HG03095 (cell line): ENCODE results near the gene PUS1.
"Not testable (repeated sequence)": the region's sequence is repeated elsewhere in the genome, so short reads cannot be mapped to it uniquely, and the experiment has no call there.

Experiments
- ATAC-seq: cut with Tn5 transposase; IDR thresholded peaks from one replicate; pipeline ENCODE4 v1.9.1; 2021; ENCODE audit warnings: moderate library complexity; ENCODE audit not compliant: unreplicated experiment

The PUS1 gene

DNA sequence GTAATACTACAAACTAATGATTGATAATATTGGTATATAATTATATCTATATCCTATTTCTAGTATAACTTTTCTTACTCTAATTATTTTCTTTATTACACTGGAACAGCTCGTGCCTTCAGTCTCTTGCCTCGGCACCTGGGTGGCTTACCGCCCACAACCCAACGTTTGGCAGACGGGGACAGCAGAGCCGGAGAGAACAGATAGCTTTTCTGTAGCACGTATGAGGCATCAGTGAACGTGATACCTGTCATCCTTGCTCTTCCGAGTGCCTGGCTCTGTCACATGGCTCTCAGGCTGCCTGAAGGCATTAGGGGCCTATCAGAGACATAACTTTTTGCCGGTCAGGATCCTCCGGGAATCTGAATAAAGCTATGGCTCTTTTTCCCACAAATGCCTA lies 5.5 kb downstream of the PUS1 start:
- no peak for ATAC-seq

DNA sequence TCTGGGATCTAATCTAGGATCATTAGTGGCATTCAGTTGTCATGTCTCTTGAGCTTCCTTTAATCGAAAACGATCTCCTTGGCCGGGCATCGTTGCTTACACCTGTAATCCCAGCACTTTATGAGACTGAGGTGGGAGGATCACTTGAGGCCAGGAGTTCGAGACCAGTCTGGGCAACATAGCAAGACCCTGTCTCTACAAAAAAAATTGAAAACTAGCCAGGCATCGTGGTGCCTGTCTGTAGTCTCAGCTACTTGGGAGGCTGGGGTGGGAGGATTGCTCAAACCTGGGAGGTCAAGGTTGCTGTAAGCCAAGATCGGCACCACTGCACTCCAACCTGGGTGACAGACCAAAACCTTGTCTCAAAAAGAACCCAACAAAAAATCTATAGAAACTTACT lies 9.0 kb downstream of the PUS1 start:
- no peak for ATAC-seq

DNA sequence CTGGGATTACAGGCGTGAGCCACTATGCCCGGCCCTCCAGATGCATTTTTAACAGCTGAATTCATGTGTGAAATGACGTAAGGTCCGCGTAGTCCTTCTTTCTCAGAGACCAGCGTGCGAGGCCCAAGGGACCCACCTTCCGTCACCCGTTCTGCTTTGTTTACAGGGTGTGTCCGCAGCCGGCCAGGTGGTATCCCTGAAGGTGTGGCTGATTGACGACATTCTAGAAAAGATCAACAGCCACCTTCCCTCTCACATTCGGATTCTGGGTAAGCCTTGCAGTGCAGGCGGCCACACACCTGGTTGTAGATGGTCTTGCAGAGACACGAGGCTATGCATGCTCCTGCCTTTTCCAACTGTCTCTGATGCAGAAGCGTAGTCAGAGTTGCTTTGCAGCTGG lies 9.9 kb downstream of the PUS1 start:
- ATAC-seq: no peak

DNA sequence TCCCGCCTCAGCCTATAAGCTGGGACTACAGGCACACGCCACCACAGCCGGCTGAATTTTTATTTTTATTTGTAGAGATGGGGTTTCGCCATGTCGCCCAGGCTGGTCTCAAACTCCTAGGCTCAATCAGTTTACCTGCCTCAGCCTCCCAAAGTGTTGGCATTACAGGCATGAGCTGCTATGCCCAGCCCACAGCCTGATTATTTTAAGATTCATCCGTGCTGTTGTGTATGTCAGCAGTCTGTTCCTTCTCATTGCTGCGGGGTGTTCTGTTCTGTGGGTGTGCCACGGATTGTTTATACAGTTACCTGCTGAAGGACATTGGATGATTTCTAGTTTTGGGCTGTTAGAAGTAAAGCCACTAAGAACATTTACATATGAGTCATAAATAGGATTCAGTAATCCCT lies 11.1 kb downstream of the PUS1 start:
- no peak for ATAC-seq

DNA sequence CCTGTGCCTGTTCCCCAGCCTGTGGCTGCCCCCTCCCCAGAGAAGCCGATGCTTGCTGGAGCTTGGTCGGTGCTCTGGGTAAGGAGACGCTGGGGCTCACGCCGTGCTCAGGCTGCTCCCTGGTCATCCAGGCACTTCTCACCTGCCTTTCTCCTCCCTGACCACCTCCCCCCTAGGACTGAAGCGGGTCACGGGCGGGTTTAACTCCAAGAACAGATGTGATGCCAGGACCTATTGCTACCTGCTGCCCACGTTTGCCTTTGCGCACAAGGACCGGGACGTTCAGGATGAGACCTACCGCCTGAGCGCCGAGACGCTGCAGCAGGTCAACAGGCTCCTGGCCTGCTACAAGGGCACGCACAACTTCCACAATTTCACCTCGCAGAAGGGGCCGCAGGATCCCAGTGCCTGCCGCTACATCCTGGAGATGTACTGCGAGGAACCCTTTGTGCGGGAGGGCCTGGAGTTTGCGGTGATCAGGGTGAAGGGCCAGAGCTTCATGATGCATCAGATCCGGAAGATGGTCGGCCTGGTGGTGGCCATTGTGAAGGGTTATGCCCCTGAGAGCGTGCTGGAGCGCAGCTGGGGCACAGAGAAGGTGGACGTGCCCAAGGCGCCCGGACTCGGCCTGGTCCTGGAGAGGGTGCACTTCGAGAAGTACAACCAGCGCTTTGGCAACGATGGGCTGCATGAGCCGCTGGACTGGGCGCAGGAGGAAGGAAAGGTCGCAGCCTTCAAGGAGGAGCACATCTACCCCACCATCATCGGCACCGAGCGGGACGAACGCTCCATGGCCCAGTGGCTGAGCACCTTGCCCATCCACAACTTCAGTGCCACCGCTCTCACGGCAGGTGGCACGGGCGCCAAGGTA lies 12.3 kb downstream of the PUS1 start:
- ATAC-seq: no peak

DNA sequence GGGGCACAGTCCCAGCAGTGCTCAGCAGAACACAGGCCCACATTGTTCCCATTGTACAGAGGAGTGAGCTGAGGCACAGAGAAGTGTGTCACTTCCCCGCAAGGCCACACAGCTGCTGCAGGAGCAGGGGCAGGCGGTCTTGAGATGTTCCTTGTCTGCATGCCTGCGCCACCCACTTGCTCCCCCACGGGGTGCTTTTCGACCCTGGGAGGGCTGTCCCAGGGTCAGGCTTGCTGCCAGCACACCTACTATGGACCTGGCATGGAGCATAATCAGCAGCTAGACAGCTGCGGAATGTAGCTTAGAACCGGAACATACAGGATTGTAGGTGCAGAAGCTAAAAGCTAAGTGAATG lies 12.9 kb downstream of the PUS1 start:
- no peak for ATAC-seq

DNA sequence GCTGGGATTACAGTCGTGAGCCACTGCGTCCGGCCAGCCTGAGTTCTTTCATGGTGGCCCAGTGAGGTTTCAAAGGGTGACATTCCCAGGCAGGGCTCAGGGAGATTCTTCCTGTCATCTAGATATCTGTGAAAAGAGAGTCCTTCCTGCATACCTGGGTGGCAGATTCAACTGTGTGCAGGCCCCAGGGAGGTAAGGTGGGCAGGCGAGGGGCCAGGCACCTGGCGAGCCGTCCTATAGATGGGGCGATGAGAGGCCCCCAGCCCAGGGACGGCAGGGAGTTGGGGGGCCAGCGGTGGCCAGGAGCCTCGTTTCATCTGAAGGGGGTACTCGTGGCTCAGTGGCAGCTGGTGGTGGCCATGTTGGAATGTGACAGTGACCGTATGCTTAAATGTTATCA lies 13.6 kb downstream of the PUS1 start:
- ATAC-seq: no peak

DNA sequence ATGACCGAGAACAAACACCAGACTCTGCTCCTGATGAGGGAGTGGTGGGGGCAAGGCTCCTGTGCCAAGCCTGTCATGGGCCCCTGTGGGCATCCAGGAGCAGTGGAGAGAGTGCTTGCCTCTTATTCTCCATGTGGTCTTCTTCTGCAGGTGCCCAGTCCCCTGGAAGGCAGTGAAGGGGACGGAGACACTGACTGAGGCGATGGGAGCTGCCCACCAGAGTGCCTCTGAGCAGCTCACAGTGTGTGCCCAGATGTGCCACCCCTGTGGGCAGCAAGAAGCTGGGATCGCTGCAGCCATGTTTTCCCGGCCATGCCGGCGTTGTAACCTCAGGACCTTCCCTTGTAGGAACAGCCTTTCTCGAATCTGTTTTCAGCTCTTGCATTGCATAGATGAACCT lies 14.3 kb downstream of the PUS1 start:
- ATAC-seq: no peak

DNA sequence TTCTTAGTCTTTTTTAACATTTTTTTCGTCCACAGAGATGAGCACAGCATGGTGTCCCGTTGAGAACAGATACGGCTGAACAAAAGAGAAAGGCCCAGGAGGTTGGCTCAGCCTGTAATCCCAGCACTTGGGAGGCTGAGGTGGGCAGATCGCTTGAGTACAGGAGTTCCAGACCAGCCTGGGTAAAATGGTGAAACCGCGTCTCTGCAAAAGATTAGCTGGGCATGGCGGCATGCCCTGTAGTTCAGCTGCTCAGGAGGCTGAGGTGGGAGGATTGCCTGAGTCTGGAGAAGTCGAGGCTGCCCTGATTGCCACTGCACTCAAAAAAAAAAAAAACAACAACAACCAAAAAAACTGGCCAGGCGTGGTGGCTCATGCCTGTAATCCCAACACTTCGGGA lies 14.8 kb downstream of the PUS1 start:
- ATAC-seq: no peak

DNA sequence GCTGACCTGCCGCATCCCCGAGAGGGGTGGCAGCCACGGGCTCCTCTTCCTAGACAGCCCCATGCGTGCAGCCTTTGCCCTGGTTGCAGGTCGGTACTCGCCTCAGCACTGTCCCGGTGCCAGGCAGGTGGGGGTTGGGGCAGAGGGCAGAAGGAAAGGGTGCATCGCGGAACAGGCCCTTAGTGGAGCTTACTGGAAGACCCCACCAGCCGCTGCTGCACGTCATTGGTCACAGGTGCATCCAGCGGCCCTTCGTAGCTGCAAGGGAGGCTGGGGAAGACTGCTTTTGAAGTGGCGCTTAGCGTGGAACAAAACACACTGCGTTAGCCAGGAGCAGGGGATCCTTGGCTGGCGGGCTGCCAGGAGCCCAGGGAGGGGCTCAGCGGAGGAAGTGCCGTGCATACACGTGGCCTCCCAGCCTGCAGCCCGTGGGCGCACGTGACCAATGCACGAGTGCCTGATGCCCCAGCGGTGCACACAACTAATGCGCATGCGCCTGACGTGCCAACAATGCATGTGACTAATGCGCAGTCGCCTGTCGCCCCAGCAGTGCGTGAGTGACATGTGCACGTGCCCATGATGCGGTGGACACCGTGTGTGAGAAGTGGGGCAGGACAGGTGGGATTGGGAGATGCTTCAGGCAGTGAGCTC lies 15.7 kb downstream of the PUS1 start:
- ATAC-seq: no peak

DNA sequence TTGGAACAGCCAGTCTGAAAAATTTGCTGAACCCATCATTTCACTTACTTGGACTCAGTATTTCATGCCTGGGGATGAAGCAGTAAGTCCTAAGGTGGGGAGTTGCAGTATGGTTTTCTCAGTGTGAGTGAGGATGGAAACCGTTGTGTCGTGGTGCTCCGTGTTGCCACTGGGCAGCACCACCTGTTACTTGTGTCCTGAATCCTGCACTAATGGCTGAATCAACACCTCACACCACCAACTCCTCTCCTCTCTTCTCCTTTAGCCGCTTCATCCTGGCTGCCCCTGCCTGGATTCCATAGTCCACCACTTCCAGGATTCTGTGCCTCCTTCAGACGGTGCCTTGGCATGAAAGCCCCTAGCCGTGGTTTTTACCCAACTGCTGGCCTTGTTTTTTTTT lies 17.7 kb downstream of the PUS1 start:
- ATAC-seq: no peak

DNA sequence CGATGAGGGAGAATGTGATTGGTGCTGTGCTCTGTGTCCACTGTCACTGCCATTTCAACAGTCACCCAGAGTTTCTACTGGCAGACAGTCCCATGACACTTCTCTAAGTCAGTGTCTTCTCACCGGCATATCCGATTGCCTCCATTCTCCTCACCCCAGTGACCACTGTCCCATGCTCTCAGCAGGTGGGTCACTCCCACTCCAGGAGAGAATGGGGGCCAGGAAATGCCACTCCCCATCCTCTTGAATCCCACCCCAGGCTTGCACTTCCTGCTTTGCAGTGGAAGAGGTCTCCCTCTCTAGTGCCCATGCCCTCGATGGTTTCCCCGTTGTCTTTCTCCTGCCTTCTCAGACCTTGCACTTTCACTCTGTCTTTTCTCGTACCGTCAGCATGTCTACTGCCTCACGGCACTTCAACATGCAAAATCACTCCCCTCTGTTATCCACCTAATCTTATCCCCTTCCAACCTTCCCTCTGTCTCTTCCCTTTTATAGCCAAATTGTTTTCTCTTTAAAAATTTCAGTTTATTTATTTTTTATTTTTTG lies 18.5 kb downstream of the PUS1 start:
- ATAC-seq: no peak

DNA sequence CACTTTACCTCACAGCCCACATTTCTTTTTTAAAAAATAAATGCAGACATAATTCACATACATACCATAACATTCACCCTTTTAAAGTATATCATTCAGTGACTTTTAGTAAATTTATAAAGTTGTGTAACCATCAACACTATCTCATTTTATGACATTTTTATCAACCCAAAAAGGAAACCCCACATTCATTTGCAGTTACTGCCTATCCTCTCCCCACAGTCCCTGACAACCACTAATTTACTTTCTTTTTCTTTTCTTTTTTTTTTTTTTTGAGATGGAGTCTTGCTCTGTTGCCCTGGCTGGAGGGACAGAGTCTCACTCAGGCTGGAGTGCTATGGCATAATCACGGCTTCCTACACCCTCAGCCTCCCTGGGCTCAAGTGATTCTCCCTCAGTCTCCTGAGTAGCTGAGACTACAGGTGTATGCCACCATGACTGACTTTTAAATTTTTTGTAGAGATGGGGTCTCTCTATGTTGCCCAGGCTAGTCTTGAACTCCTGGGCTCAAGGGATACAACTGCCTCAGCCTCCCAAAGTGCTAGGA lies 19.2 kb downstream of the PUS1 start:
- ATAC-seq: no peak

DNA sequence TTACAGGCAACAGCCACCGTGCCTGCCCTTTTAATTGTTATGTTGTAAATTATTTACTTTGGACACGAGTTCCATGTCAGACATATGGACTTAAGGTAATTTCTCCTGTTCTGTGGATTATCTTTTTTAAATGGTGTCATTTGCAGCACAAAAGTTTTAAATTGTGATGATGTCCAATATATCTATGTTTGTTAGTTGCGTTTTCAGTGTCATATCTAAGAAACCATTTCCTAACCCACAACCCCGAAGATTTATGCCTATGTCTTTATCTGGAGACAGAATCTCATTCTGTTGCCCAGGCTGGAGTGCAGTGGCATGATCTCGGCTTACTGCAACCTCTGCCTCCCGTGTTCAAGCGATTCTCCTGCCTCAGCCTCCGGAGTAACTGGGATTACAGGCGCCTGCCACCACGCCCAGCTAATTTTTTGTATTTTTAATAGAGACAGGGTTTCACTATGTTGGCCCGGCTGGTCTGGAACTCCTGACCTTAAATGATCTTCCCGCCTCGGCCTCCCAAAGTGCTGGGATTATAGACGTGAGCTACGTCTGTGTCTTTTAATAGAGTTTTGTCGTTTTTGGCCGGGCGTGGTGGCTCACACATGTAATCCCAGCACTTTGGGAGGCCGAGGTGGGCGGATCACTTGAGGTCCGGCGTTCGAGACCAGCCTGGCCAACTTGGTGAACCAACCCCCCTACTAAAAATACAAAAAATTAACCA lies 19.8 kb downstream of the PUS1 start:
- ATAC-seq: not testable (repeated sequence)

DNA sequence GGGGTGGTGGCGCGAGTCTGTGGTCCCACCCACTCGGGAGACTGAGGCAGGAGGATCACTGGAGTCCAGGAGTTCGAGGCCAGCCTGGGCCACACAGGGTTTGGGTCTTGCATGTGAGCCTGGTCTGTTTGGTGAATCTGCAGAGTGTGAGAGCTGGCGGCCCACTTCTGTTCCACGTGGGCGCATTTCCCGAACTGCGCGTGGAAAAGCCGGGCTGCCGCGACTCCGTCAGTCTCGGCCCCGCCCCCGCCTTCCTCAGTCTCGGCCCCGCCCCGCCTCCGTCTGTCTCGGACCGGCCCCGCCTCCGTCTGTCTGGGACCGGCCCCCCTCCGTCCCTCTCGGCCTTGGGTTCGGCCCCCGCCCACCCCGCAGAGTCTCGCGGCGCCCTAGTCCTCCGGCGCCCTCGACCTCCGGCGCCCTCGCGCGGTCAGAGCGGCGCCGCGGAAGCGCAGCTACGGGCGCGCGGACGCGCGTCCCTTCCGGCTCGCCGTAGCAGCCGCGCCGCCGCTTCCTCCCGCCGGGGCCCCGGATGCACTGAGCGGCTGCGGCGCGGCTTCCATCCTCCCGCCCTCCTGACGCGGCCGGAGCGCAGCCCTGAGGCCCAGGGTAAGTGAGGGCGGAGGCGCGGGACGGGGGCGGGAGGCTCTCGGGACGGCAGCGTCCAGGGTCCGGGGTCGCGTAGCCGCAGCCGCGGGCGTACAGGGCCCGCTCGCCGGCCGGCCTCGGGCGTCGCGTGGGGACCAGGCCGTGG lies 20.5 kb downstream of the PUS1 start, which contains the start of gene EP400:
Gene EP400, plus strand, starts transcription at position 512 of the 751 bp plus-strand sequence. CDS start 10,678 bp downstream, outside the sequence.
- ATAC-seq: peak; percentile 93

DNA sequence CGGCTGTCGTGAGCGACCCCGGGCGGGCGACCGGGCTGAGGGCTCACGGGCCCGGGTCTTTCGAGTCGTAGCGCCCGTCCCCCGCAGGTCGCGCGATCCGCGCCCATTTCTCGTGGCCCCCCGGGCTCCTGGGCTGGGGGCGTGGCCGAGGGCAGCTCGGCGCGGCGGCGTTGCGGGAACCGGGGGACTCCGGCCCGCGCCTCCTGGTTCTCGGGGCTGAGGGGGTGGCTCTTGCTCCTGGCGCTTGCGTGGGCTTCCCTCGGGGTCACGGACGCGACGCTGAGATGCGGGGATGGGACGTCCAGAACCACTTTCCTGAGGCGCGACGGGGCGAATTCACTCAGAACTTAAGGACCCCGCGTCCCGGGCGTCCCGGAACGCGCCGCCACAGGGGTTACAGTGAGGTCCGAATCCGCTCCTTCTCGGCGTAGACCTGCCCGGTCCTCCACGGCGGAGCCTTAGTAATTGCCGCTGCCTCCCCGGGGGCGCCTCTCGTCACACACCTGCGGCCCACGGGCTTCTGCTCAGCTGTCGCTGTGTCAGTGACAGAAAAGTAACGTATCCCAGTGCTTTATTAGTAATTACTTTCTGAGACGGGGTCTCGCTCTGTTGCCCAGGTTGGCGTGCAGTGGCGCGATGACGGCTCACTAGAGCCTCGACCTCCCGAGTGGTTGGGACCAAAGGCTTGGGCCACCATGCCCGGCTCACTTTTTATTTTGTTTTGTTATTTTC lies 21.3 kb downstream of the PUS1 start:
- peak; percentile 29 for ATAC-seq

DNA sequence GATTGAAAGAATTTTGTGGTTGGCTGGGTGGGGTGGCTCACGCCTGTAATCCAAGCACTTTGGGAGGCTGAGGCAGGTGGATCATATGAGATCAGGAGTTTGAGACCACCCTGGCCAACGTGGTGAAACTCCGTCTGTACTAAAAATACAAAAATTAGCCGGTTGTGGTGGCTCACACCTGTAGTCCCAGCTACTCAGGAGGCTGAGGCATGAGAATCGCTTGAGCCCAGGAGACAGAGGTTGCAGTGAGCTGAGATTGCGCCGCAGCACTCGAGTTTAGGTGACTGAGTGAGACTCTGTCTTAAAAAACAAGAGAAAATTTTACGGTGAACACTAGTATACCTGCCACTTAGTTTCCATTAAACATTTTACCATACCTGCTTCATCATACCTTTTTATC lies 24.7 kb downstream of the PUS1 start:
- not testable (repeated sequence) for ATAC-seq

DNA sequence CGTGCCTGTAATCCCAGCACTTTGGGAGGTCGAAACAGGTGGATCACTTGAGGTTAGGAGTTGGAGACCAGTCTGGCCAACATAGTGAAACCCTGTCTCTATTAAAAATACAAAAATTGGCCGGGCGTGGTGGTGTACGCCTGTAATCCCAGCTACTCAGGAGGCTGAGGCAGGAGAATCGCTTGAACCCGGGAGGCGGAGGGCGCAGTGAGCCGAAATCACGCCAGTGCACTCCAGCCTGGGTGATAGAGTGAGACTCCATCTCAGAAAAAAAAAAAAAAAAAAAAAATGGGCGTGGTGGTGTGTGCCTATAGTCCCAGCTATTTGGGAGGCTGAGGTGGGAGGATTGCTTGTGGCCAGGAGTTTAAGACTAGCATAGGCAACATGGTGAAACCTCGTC lies 25.4 kb downstream of the PUS1 start:
- not testable (repeated sequence) for ATAC-seq

DNA sequence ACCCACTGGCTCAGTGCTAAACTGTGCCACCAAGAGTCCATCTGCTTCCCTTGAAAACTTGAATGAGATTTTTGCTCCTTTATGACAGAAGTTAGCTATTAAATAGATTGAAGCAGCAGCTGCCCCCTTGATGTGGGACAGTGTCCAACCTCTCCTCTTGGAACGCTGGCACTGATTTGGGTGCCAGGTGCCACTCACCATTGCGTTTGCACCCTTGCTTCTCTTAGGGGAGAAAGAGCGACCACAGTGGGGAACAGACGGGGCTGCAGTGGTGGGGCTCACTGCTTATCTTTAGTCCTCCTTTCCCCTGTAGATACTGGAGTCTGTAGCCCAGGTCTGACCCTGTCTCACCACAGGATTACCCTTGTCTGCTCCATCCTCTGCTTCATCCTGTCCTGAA lies 30.0 kb downstream of the PUS1 start:
- no peak for ATAC-seq
